ENCODE measurements around the gene ATRNL1.
"Not testable (repeated sequence)": the region's sequence is repeated elsewhere in the genome, so short reads cannot be mapped to it uniquely, and the experiment has no call there.

ATRNL1 gene

GRCh38 chr10:115219203-115219602 lies 126.0 kb downstream of the ATRNL1 start:
- no peak for DNase-seq

DNA sequence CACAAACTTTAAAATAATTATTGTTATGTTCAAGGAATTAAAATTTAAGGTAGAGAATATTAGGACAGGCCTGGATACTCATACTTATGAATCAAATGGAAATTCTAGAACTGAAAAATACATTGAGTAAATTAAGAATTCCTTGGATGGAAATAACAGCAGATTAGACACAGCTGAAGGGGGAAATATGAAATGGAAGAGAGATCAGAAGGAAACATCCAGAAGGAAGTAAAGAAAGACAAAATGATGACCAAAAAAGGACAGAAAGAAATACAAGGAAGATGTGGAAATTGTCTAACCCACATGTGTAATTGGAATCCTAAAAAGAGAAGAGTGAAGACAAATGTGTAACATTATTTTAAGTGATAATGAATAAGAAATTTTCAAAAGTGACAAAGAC lies 128.9 kb downstream of the ATRNL1 start:
- no peak for DNase-seq

- DNase-seq = no peak
Observed at GRCh38 chr10:115239761-115240160, 146.6 kb downstream of the ATRNL1 start.

GRCh38 chr10:115250784-115251183 lies 157.6 kb downstream of the ATRNL1 start:
- DNase-seq = no peak

DNA sequence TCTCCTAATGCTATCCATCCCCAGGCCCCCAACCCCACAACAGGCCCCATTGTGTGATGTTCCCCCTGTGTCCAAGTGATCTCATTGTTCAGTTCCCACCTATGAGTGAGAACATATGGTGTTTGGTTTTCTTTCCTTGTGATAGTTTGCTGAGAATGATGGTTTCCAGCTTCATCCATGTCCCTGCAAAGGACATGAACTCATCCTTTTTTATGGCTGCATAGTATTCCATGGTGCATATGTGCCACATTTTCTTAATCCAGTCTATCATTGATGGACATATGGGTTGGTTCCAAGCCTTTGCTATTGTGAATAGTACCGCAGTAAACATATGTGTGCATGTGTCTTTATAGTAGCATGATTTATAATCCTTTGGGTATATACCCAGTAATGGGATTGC lies 160.6 kb downstream of the ATRNL1 start:
- DNase-seq = not testable (repeated sequence)

DNA sequence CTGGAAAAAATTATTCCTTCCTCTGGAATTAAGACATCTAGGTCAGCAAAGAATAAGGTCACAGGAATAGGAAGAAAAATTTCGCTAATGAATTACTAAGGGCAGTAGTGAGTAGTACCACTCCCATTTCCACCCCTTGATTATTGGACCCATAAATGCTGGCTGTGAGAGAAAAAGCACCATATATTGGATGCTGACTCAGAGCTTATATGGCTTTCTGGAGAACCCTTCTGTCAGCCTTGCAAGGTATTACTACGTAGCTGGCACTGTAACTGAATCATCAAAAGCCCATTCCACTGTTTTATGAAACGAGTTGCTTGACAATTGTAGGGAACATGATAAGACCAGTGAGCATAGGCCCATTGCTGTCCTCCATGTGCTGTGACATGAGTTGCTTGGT lies 179.3 kb downstream of the ATRNL1 start:
- DNase-seq = no peak

DNA sequence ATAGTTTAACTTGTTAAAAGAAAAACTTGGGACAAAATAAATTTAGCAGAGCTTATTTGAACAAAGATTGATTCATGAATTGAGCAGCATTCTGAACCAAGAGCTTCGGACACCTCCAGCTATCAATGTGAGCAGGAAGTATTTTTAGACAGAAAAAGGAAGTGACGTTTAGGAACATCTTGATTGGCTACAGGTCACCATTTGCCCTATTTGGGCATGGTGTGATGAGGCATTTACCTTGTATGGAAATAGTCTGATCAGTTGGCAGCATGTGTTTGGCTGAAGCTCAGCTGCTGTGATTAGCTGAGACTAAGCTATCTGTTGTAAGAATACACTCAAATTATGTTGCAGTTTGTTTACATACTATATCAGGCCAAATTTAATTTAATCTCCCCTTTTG lies 185.1 kb downstream of the ATRNL1 start:
- no peak for DNase-seq

DNA sequence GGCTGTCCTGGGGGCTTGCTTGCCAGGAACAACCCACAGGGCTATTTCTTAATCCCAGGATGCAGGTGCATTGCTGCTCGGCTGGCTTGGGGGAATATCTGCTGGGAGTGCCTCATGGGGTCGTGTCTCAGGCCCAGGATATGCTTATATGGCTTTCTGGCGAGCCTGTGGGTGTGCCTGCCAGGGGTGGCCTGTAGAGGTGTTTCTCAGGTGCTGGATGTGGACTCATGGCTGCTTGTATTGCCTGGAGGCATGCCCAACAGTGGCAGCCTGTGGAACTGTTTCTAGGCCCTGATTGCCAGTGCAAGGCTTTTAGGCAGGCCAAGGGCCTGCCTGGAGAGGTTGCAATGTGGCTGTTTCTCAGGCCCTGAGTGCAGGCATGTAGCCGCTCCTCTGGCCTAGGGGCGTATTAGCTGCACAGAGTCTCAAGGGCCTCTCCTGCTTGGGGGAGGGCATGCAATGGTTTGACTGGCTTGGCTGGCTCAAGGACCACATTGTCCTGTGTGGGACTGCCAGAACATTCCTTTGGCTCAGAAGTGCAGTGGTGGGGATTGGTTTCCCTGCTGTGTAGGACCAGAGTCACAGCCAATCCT lies 202.1 kb downstream of the ATRNL1 start:
- no peak for DNase-seq

DNA sequence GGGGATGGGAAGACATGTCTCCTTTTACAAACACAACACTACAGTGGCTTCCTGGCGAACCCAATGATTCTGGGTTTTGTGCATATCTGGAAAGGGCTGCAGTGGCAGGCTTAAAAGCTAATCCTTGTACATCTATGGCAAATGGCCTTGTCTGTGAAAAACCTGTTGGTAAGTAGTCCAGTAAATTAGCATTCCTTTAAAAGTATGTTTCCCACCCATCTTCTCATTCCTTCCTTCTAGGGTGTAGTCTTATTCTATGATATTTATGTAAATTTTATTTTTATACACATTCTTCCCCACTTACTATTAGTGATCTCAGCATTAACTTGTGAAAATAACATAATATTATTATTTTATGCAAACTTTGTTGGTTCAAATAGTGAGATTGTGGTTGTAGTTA lies 206.9 kb downstream of the ATRNL1 start:
- no peak for DNase-seq

- not testable (repeated sequence) for DNase-seq
Observed at GRCh38 chr10:115319669-115320068, 226.5 kb downstream of the ATRNL1 start.

- DNase-seq = peak; percentile 50
Observed at GRCh38 chr10:115321360-115321759, 228.2 kb downstream of the ATRNL1 start.

DNA sequence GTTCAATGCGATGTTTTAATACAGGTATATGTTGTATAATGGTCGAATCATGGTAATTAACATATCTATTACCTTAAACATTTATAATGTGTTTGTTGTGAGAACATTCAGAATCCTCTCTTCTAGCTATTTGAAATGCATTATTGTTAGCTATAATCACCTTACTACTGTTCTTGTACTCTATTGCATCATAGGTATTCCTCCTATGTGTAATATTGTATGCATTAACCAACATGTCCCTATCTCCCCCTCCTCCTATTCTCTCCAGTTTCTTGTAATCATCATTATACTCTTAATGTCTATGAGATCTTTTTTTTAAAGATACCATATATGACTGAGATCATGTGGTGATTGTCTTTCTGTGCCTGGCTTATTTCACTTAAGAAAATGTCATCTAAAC lies 235.2 kb downstream of the ATRNL1 start:
- no peak for DNase-seq

DNA sequence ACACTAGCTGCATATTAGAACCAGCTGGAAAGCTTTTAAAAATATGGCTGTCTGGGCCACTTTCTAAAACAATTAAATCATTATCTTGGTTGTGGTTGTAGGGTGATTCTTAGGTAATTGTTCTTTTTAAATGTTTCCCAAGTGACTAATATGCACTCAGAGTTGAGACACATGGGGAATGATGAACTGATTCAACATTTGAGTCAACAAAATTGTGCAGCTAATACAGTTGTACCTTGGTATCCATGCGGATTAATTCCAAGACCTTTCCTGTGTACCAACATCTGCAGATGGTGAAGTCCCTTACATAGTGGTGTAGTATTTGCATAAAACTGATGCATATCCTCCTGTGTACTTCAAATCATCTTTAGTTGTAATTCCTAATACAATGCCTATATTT lies 242.2 kb downstream of the ATRNL1 start:
- DNase-seq = no peak

DNA sequence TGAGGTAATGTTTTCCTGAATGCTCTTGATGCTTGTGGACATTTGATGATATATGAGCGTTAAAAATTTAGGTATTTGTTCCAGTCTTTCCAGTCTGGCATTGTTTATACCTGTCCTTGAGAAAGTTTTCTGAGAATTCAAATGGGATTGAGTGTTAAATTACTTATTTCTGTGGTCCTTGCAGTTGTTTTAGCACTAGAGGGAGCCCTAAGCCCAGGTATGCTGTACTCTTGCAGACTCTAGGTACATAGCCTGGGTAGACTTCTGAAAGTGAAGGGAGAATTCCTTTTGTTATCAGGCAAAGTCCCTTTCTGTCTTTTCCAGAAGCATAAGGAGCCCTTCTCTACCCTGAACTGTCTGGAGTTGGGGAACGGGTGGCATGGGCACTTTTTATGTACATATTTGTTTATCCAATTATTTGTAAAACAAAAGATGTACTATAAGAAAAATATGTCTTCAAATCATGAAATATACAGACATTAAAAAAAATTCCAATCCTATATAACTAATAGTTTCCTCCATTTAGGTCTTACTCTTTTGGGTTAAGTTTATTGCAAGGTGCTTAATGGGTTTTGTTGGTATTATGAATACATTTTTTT lies 262.1 kb downstream of the ATRNL1 start:
- DNase-seq = peak; percentile 64

DNA sequence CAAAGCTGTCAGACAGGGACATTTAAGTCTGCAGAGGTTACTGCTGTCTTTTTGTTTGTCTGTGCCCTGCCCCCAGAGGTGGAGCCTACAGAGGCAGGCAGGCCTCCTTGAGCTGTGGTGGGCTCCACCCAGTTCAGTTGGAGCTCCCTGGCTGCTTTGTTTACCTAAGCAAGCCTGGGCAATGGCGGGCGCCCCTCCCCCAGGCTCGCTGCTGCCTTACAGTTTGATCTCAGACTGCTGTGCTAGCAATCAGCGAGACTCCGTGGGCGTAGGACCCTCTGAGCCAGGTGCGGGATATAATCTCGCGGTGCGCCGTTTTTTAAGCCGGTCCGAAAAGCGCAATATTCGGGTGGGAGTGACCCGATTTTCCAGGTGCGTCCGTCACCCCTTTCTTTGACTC lies 274.8 kb downstream of the ATRNL1 start:
- DNase-seq = not testable (repeated sequence)

DNA sequence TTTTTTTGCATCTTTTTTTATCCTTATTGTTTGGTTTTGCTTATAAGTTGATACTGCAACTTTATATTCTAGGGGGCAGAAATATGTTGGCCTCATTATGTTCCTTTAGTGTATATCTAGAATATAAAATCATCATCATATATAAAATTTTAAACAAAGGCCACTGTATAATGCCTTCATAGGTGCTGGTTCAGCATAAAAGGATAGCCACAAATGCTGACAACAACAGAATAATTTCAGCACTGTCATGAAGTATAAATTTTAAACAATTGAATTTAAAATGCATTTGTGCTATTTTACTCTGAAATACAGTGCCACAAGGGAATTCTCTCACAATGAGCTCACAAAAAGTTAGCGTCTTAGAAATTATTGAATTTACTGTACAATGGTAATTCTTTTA lies 285.9 kb downstream of the ATRNL1 start:
- DNase-seq = no peak

- DNase-seq = no peak
Observed at GRCh38 chr10:115384665-115385064, 291.5 kb downstream of the ATRNL1 start.

- DNase-seq = no peak
Observed at GRCh38 chr10:115390607-115391006, 297.4 kb downstream of the ATRNL1 start.

GRCh38 chr10:115398026-115398425 lies 304.9 kb downstream of the ATRNL1 start:
- DNase-seq = no peak

DNA sequence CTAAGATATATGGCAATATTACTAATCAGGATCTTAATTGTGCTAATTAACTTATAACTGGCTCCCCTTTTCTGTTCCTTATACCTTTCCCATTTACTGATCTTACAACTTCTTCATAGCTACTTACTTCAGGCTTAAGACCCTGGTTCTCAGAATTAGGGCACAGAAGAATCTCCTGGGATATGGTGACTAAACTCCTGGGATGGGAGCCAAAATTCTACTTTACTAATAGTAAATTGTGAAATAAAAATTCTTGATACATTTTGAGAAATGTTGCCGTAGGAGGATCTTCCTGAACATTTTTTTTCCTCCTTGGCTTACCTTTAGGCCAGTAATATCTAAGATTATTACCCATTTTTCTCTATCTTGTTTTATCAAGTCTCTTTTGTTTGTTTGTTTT lies 309.5 kb downstream of the ATRNL1 start:
- DNase-seq = no peak

- DNase-seq = not testable (repeated sequence)
Observed at GRCh38 chr10:115405838-115406237, 312.7 kb downstream of the ATRNL1 start.

GRCh38 chr10:115409347-115409746 lies 316.2 kb downstream of the ATRNL1 start:
- no peak for DNase-seq

GRCh38 chr10:115417585-115418265 lies 324.6 kb downstream of the ATRNL1 start:
- DNase-seq = no peak

- no peak for DNase-seq
Observed at GRCh38 chr10:115422624-115423023, 329.5 kb downstream of the ATRNL1 start.

DNA sequence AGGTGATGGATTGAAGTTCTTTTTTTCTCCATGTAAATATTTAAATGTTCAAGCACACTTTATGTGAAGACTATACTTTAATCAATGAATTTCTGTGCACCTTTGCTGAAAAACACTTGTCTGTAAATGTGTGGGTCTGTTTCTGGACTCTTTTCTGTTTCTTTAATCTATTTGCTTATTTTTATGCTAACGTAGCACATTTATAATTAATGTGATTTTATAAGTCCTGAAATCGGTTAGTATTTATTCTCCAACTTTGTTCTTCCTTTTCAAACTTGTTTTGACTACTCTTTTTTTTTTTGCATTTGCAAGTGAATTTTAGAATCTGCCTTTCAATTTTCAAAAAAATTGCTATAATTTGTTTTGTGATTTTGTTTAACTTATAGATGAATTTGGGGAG lies 334.4 kb downstream of the ATRNL1 start:
- DNase-seq = no peak
